Germinal center (tissue), 1 donor: ENCODE data around the gene SKA2.
"Not testable (repeated sequence)": the region's sequence is repeated elsewhere in the genome, so short reads cannot be mapped to it uniquely, and the experiment has no call there.

Source experiments
- DNase-seq: peaks from one replicate; pipeline ENCODE4 v3.0.0; 2012; ENCODE audit warnings: mixed read lengths, low spot score

The SKA2 gene

DNA sequence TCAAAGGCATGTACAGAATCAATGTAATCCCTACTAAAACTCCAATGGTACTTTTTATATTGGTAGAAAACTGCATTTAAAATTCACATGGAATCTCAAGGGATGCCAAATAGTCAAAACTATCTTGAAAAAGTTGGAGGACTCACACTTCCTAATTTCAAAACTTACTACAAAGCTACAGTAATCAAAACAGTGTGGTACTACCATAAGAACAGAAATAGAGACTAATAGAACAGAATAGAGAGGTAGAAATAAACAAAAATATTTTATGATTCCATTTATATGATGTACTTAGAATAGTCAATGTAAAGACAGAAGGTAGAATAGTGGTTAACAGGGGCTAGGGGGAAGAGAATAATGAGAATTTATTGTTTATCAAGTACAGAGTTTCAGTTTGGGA lies 57.1 kb downstream of the SKA2 start:
- DNase-seq: no peak

DNA sequence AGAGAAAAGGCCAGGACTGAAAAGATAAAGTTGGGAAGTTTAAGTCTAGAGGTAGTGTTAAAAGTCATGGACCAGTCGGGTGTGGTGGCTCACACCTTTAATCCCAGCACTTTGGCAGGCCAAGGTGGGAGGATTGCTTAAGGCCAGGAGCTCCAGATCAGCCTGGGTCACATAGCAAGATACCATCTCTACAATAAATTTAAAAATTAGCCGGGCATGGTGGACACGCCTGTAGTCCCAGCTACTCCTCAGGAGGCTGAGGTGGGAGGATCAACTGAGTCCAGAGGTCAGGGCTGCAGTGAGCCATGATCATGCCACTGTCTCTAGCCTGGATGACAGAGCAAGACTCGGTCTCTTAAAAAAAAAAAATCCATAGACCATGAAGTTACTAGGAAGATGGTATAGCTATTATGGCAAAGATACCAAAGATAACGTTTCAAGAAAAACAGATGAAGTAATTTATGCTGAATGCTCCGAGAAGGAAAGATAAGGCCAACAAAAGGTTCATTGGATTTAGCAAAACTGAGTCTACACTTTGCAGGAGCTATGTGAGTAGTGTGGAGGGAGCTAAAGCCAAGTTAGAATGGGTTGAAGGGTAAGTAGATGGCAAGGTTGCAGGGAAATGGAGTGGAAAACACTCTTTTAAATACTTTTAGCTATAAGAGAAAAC lies 60.0 kb downstream of the SKA2 start:
- no peak for DNase-seq

DNA sequence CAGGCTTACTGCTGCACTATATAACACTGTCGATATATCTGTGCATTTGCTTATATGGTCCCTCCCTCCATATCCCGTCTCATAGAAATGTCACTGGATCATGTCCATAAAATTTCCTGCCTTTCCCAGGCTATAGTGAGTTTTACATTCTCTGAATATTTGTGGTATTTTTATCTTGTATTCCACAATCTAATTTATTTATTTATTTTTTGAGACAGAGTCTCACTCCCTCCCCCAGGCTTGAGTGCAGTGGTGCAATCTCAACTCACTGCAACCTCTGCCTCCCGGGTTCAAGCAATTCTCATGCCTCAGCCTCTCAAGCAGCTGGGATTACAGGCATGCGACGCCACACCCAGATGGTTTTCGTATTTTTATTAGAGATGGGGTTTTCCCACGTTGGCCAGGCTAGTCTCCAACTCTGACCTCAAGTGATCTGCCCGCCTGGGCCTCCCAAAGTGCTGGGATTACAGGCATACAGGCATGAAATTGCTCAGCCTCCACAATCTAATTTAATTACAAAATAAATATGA lies 61.2 kb downstream of the SKA2 start:
- DNase-seq: no peak

DNA sequence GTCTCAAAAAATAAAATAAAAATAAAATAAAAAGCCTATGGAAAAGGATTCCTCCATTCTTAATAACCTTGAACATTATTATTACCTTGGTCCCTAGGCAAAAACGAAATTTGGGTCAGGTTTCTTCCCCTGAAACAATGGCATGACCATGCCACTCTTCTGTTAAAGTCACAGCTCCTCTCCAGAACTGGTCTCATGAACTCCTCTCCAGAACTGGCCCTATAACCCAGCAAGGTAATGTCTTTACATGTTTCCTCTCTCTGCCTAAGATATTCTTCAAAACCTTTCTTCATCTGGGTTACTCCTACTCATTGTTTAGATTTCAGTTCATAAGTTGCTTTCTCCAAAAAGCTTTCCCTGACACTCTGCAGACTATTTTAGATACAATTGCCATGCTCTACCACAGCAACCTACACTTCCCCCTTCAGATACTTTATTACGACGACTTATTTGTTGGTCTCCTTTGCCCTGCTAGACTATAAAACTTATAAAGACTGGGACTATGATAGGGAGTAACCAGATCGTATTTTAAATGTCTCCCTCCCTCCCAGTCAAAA lies 61.8 kb downstream of the SKA2 start:
- DNase-seq: no peak

DNA sequence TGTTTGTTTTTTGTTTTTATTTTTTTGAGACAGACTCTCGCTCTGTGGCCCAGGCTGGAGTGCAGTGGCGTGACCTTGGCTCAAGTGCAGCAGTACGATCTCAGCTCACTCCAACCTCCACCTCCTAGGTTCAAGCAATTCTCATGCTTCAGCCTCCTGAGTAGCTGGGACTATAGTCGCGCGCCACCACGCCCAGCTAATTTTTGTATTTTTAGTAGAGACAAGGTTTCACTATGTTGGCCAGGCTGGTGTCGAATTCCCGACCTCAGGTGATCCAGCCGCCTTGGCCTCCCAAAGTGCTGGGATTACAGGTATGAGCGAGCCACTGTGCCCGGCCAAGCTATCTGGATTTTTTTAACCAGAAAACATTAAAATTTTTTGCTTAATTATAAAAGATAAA lies 64.4 kb downstream of the SKA2 start:
- not testable (repeated sequence) for DNase-seq

DNA sequence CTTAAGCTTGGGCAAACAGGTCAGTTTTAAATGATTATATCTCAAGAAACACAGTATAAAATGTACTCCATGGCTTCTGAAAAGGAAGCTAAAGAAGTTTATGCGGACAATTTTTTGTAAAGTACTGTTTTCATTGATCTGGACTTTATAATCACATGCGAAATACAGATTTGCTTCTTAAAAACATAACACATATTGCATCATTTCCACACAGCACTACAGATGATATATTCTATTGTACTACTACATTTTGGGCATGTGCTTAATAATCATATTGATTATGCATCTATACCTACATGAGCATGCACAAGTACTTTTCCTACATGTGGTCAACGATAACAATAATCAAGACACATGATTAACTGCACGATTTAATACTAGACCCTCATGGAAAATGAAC lies 70.8 kb downstream of the SKA2 start:
- DNase-seq: no peak

DNA sequence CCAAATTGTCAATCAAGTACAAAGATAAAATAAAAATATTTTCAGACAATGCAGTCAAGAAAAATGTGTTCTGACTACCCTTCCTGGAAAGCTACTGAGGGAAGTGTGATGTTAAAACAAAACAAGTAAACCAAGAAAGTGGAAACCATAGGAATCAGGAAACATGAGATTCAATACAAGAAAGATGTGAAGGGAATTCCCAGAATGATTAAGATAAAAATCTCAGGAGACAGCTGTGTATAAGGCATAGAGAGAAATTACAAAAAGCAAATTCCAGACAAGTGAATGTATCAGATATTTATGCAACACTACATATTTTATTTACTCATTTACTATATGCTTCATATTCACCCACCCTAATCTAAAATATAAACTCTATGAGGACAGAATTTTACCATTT lies 80.5 kb downstream of the SKA2 start:
- no peak for DNase-seq

DNA sequence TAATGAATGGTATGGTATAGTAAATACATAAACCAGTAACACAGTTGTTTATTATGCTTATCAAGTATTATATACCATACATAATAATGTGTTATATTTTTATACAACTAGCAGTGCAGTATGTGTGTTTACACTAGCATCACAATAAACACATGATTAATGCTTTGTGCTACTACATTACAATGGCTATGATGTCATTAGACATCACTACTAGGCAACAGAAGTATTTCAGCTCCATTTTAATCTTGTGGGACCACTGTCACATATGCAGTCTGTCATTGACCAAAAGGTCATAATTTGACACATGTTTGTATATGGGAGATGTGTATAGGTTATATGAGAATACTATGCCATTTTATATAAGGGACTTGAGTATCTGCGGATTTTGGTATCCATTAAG lies 81.0 kb downstream of the SKA2 start:
- no peak for DNase-seq

DNA sequence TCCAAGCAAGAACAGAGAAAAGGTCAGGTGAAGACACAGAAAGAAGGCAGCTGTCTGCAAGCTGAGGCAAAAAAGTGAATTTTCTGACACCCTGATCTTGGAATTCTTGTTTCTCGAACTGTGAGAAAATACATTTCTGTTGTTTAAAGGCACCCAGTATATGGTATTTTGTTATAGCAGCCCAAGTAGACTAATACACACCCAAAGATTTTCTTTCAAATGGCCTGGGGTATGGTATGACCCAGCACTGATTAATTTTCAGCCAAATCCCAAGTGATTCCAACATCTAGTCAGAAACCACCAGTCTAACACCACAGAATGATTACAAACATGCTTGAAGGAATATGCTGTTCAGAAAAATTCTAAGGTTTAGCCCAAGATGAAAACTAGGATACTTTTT lies 85.1 kb downstream of the SKA2 start:
- no peak for DNase-seq

DNA sequence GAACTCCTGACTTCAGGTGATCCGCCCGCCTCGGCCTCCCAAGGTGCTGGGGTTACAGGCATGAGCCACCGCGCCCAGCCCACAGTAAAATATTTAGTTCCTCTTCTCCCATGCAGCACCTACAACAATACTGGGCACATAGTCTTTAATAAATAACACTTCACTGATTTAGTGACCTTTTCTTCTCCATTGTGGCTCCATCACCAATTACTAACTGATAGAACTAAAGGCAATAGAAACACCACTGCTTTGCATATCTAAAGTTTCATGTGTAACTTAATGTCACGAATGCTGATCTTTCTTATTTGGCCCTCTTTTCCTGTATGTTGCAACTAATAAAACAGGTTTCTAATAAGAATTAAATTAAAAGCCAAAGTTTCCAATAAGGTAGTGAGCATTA lies 87.2 kb downstream of the SKA2 start:
- no peak for DNase-seq

DNA sequence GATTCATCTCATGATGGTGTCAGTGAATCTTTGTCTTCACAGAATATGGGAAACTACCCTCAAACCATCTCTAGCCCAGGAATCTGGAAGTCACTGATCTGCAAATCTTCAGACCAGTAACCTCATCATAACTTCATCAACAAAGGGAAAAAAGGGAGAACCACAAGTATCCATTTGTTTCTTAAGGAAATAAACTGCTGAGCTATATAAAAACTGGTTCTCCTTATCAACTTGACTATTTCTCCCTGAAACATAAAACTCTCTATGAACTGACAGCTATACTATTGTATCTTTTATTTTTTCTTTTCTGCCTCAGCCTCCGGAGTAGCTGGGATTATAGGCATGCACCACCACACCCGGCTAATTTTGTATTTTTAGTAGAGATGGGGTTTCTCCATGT lies 87.6 kb downstream of the SKA2 start:
- DNase-seq: no peak

DNA sequence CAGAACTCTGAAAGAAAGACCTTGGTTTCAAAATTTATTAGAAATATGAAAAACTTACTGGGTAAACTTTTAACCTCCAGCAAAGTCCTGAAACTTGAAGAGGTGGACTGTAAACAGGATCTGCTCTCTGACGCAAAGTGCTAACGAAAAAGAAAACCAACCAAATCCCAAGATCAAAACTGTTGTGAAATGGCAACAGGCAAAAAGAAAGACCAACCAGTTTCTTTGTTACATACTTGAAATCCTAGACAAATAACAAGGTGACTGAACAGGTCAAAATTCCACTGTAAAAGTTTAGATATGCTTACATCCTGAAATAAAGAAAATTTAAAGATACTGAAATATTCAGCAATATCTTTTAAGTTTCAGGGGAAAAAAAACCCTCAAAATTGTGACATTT lies 92.5 kb downstream of the SKA2 start:
- DNase-seq: no peak
